Keratinocyte (primary cell): ENCODE data around the gene PPP1R1C. TPM values are rescaled to one million over a fixed set of nuclear protein-coding genes. Genes with fewer than 3 reads are reported as not detected.

Source experiments
- DNase-seq: peaks from one replicate; pipeline ENCODE4 v3.0.0-alpha.2; 2011; ENCODE audit warnings: low read depth, missing footprints, low spot score
- FAIRE-seq: peaks from 2 replicates; lab custom pipeline; 2011; peaks lifted over from hg19 to GRCh38; lab: Jason Lieb, UNC
- H2AFZ ChIP-seq: 2 replicates; pipeline ENCODE4 v1.6.0; 2012; ENCODE audit warnings: low read length, control low read depth, inconsistent platforms; ENCODE audit not compliant: control insufficient read depth
- H3K27ac ChIP-seq: 2 replicates; pipeline ENCODE4 v1.5.1; 2011; ENCODE audit warnings: low read length; ENCODE audit not compliant: control insufficient read depth, insufficient read depth
- H3K27me3 ChIP-seq: 3 replicates; pipeline ENCODE4 v1.6.0; 2011; ENCODE audit warnings: low read length; ENCODE audit not compliant: control insufficient read depth, insufficient read depth; ENCODE audit errors: extremely low read depth
- H3K36me3 ChIP-seq, 2 experiments: 2 replicates in 1 of 2; 3 replicates in 1 of 2; pipeline ENCODE4 v1.5.1; 2011; ENCODE audit warnings: low read length in 2 of 2, mild to moderate bottlenecking in 1 of 2; ENCODE audit not compliant: control insufficient read depth in 2 of 2, insufficient read depth in 2 of 2; ENCODE audit errors: extremely low read depth in 1 of 2
- H3K4me1 ChIP-seq: 3 replicates; pipeline ENCODE4 v1.5.1; 2011; ENCODE audit warnings: low read length; ENCODE audit not compliant: control insufficient read depth, insufficient read depth; ENCODE audit errors: extremely low read depth
- H3K4me2 ChIP-seq: 3 replicates; pipeline ENCODE4 v1.6.0; 2011; ENCODE audit warnings: low read depth, low read length; ENCODE audit not compliant: control insufficient read depth, insufficient read depth; ENCODE audit errors: extremely low read depth
- H3K4me3 ChIP-seq, 3 experiments: fragments of 200-600 bp in 1 of 3; sonication (generic) in 1 of 3; 2 replicates in 2 of 3; 3 replicates in 1 of 3; pipeline ENCODE4 v1.5.1; 2011 to 2016; ENCODE audit warnings: low read length in 3 of 3, mild to moderate bottlenecking in 3 of 3, control low read depth in 2 of 3, inconsistent platforms in 1 of 3, low read depth in 1 of 3, mixed read lengths in 1 of 3, mixed run types in 1 of 3, moderate library complexity in 1 of 3; ENCODE audit not compliant: control insufficient read depth in 2 of 3, insufficient read depth in 2 of 3; ENCODE audit errors: extremely low read depth in 1 of 3
- H3K79me2 ChIP-seq: 2 replicates; pipeline ENCODE4 v1.6.0; 2012; ENCODE audit warnings: low read length; ENCODE audit not compliant: control insufficient read depth, insufficient read depth
- H3K9ac ChIP-seq: 3 replicates; pipeline ENCODE4 v1.6.0; 2011; ENCODE audit warnings: low read length; ENCODE audit not compliant: control insufficient read depth, insufficient read depth; ENCODE audit errors: extremely low read depth
- H3K9me1 ChIP-seq: 3 replicates; pipeline ENCODE4 v1.6.0; 2011; ENCODE audit warnings: low read length; ENCODE audit not compliant: control insufficient read depth, insufficient read depth; ENCODE audit errors: extremely low read depth
- H3K9me3 ChIP-seq: 2 replicates; pipeline ENCODE4 v1.5.1; 2012; ENCODE audit warnings: low read depth, low read length; ENCODE audit not compliant: control insufficient read depth
- H4K20me1 ChIP-seq: 3 replicates; pipeline ENCODE4 v1.6.0; 2011; ENCODE audit warnings: low read length; ENCODE audit not compliant: control insufficient read depth, insufficient read depth; ENCODE audit errors: extremely low read depth
- EZH2 ChIP-seq: IDR thresholded peaks from one replicate; pipeline ENCODE4 v1.6.1; 2012; ENCODE audit warnings: inconsistent platforms, mild to moderate bottlenecking, low read length, moderate library complexity
- dilution Hi-C: fragments of 300-500 bp; cut with MboI; formaldehyde crosslinking; loops from one replicate; pipeline ENCODE4 v1.7.0; 2020; ENCODE audit warnings: low sequenced_read_pairs; ENCODE audit not compliant: extremely low pct_ligation_motif_present
- polyA plus RNA-seq, 5 experiments: library from polyadenylated mRNA; depleted of rRNA in 3 of 5; stranded (reverse) in 3 of 5; stranded (forward) in 1 of 5; unstranded in 1 of 5; fragments of >200 nt; gene quantifications; 1 replicate in 1 of 5; 2 replicates in 3 of 5; 3 replicates in 1 of 5; pipeline versions ENCODE4 v1.2.1 to v1.2.3, GENCODE V29; 2011 to 2012; ENCODE audit warnings: missing spikeins in 2 of 5, low read depth in 1 of 5, low replicate concordance in 1 of 5
- TF ChIP-seq, protein P1 (sequence below), 3 experiments: IDR thresholded peaks in 1 of 3; conservative IDR thresholded peaks in 1 of 3; optimal IDR thresholded peaks in 1 of 3; 2 replicates in 2 of 3; 3 replicates in 1 of 3; pipeline versions ENCODE3 to v1.5.1; 2011; ENCODE audit warnings: low read length in 3 of 3, mild to moderate bottlenecking in 3 of 3, moderate library complexity in 2 of 3, control low read depth in 1 of 3, inconsistent platforms in 1 of 3; ENCODE audit not compliant: insufficient read depth in 2 of 3; ENCODE audit errors: extremely low read depth in 1 of 3

PPP1R1C gene
- polyA plus RNA-seq, 1 donor (not counting 4 experiments of a cell fraction or from before 2014, with no cell fraction given): 4.3 TPM

DNA sequence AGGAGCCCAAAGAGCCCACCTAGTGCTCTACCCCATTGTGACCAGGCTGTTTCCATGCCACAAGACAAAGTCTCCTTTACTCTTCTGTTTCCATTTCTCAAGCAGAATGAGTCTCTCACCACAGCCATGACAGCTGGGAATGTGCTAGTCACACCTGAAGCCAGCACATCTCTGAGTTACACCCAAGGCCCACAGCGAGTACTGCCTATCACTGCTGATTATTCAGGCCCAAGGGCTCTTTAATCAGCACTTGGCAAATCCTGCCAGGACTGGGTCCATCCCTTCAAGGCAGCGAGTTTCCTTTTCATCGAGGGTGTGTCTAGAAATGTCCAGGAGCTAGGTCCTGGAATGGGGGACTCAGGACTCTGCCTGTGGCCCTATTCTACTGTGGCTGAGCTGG, 14.6 kb upstream of the PPP1R1C start:
- H4K20me1 ChIP-seq: no peaks in the 10 kb centered on the region
- H3K79me2 ChIP-seq: no peaks in the 10 kb centered on the region
- H3K9me3 ChIP-seq: no peaks in the 10 kb centered on the region
- no peak for TF ChIP-seq EZH2
- H2AFZ ChIP-seq: peak overlapping the region; percentile 37
- no peak overlapping the region for H3K4me3 ChIP-seq
- no peaks in the 10 kb centered on the region for H3K36me3 ChIP-seq
- no peak overlapping the region for H3K9ac ChIP-seq
- H3K4me2 ChIP-seq: no peak overlapping the region
- FAIRE-seq (peak; percentile 92), DNase-seq (no peak)
- no peaks in the 10 kb centered on the region for H3K27me3 ChIP-seq
- no peaks in the 10 kb centered on the region for H3K9me1 ChIP-seq
- no peak overlapping the region for H3K27ac ChIP-seq
- H3K4me1 ChIP-seq: peaks cover 28% of the 10 kb centered on the region
- dilution Hi-C loops: no loop called here

DNA sequence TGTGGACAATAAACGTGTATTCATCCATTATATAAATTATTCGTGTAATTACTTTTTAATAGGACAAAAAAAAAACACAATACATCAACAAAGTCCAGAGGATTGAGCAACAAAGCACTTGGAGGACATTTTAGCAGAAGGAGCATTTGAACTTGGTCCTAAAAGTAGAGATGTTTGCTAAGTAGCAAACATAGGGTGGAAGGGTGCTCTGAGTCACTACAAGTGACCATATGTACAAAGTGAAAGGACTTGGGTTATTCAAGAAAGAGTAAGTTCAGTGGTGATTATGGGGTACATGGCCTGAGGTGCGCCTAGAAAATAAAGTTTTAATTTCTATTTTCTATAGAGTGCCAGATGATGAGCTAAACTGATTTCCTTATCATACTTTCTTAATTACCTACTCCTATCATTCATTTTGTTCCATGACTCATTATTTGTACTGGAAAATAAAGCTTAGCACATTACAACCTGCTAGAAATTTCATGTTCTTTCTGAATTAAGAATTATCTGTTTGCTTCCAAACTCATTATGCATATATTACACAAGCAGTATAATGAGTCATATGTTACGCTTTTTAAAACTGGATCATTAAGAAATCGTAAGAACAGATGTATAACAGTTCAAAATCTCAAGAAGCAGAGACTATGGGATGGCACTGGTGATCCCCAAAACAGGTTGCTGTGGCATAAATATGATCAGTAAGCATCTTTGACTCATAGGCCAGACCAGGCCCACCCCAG, 13.1 kb upstream of the PPP1R1C start:
- Histone ChIP-seq H3K4me3 (peak overlapping the region in 2 of 3 experiments; percentile 17 to 33), H3K9me1 (no peaks in the 10 kb centered on the region), H4K20me1 (no peaks in the 10 kb centered on the region), H3K27ac (peak overlapping the region; percentile 61), H3K27me3 (no peaks in the 10 kb centered on the region), H3K9me3 (no peaks in the 10 kb centered on the region), H3K4me1 (peaks cover 35% of the 10 kb centered on the region), H3K4me2 (peak overlapping the region; percentile 76), H2AFZ (peak overlapping the region; percentile 81), H3K9ac (peak overlapping the region; percentile 40), H3K79me2 (no peaks in the 10 kb centered on the region), H3K36me3 (no peaks in the 10 kb centered on the region)
- TF ChIP-seq, protein P1, sequence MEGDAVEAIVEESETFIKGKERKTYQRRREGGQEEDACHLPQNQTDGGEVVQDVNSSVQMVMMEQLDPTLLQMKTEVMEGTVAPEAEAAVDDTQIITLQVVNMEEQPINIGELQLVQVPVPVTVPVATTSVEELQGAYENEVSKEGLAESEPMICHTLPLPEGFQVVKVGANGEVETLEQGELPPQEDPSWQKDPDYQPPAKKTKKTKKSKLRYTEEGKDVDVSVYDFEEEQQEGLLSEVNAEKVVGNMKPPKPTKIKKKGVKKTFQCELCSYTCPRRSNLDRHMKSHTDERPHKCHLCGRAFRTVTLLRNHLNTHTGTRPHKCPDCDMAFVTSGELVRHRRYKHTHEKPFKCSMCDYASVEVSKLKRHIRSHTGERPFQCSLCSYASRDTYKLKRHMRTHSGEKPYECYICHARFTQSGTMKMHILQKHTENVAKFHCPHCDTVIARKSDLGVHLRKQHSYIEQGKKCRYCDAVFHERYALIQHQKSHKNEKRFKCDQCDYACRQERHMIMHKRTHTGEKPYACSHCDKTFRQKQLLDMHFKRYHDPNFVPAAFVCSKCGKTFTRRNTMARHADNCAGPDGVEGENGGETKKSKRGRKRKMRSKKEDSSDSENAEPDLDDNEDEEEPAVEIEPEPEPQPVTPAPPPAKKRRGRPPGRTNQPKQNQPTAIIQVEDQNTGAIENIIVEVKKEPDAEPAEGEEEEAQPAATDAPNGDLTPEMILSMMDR (optimal IDR thresholded peaks at IDR 0.05 in 1 of 3, IDR thresholded peaks at IDR 0.05 in 1 of 3, conservative IDR thresholded peaks at IDR 0.05 in 1 of 3; ENCODE audit: extremely low read depth in 1 of 3, insufficient read depth in 2 of 3, low read length in 3 of 3): no peak
- TF ChIP-seq EZH2: no peak
- no peak for DNase-seq
- FAIRE-seq: peak; percentile 48
- dilution Hi-C loops: no loop called here
